ENCODE measurements around the gene RAPGEF4.

The RAPGEF4 gene

DNA sequence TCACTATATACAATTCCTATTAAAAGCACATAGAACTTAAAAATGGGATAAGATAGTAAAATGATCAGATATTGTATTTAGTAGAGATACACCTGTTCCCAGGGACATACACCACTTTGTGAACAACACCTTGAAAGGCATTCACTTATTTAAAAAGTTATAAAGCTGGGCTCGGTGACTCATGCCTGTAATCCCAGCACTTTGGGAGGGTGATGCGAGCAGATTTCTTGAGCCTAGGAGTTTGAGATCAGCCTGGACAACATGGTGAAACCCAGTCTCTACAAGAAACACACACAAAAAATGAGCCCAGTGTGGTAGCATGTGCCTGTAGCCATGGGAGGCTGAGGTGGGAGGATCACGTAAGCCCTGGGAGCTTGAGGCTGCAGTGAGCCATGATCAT, 90.9 kb downstream of the RAPGEF4 start:
- TF ChIP-seq, protein P1, sequence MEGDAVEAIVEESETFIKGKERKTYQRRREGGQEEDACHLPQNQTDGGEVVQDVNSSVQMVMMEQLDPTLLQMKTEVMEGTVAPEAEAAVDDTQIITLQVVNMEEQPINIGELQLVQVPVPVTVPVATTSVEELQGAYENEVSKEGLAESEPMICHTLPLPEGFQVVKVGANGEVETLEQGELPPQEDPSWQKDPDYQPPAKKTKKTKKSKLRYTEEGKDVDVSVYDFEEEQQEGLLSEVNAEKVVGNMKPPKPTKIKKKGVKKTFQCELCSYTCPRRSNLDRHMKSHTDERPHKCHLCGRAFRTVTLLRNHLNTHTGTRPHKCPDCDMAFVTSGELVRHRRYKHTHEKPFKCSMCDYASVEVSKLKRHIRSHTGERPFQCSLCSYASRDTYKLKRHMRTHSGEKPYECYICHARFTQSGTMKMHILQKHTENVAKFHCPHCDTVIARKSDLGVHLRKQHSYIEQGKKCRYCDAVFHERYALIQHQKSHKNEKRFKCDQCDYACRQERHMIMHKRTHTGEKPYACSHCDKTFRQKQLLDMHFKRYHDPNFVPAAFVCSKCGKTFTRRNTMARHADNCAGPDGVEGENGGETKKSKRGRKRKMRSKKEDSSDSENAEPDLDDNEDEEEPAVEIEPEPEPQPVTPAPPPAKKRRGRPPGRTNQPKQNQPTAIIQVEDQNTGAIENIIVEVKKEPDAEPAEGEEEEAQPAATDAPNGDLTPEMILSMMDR (IDR thresholded peaks at IDR 0.05; ENCODE audit: low read depth, low read length) = no peak
- DNase-seq (ENCODE audit: low read depth, low spot score) = no peak
- H3K4me3 ChIP-seq (ENCODE audit: low read depth, low read length) = no peak overlapping the region
- in situ Hi-C loops (cut with HindIII; ENCODE audit: low sequenced_read_pairs) = no loop called here

DNA sequence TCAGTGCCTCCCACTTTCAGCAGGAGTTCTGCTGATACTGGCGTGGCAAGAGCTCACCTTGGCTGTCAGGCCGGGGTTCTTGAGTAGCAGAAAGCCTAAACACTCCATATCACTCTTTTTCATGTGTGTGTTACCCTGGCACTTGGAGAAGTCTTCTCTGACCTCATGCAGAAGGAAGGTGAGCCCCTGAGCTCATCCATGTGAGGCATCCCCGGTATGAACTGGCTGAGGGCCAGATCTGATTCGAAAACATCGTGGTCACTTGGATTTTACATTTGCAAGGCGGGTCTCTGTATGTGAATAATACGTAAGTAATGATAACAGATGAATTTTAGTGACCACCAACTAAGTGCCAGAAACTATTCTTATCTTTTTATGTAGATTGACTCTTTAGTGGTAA, 93.6 kb downstream of the RAPGEF4 start:
- peak; percentile 59 for DNase-seq (ENCODE audit: low read depth, low spot score)
- in situ Hi-C loops (cut with HindIII; ENCODE audit: low sequenced_read_pairs) = no loop called here
- TF ChIP-seq, protein P1 (IDR thresholded peaks at IDR 0.05; ENCODE audit: low read depth, low read length) = no peak
- no peak overlapping the region for H3K4me3 ChIP-seq (ENCODE audit: low read depth, low read length)

DNA sequence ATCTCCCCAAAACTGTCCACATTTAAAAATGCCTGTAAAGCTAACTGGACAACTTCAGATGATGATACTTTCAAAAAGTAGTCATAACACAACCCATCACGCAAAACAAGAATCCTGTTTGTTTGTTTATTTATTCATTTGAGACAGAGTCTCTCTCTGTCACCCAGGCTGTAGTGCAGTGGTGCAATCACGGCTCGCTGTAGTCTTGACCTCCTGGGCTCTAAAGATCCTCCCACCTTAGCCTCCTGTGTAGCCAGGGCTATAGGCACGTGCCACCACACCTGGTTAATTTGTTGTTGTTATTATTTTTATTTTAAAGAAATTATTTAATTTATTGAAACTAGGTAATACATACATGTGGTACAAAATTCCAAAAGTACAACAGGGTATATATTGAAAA, 94.8 kb downstream of the RAPGEF4 start:
- H3K4me3 ChIP-seq (ENCODE audit: low read depth, low read length) = no peak overlapping the region
- DNase-seq (ENCODE audit: low read depth, low spot score) = no peak
- TF ChIP-seq, protein P1 (IDR thresholded peaks at IDR 0.05; ENCODE audit: low read depth, low read length) = no peak
- in situ Hi-C loops (cut with HindIII; ENCODE audit: low sequenced_read_pairs) = no loop called here

DNA sequence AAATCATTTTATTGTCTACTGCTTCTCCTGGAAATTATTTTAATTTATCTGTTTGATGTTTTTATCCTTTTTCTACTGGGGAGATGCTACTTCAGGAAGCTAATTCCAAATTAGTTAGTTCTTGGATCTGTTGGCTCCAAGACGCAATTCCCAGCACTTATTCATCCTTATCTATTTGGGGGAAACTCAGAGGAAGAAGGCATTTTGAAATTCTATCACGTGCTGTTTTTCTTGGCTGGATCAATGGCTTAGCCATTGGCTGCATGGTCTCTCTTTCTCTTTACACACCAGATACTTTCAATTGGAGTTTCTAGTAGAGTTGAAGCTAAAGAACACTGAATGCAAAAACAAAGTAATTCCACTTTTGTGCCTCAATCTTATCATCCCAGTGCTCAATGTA, 98.3 kb downstream of the RAPGEF4 start:
- peak; percentile 11 for DNase-seq (ENCODE audit: low read depth, low spot score)
- TF ChIP-seq, protein P1 (IDR thresholded peaks at IDR 0.05; ENCODE audit: low read depth, low read length) = no peak
- in situ Hi-C loops (cut with HindIII; ENCODE audit: low sequenced_read_pairs) = no loop called here
- no peak overlapping the region for H3K4me3 ChIP-seq (ENCODE audit: low read depth, low read length)

DNA sequence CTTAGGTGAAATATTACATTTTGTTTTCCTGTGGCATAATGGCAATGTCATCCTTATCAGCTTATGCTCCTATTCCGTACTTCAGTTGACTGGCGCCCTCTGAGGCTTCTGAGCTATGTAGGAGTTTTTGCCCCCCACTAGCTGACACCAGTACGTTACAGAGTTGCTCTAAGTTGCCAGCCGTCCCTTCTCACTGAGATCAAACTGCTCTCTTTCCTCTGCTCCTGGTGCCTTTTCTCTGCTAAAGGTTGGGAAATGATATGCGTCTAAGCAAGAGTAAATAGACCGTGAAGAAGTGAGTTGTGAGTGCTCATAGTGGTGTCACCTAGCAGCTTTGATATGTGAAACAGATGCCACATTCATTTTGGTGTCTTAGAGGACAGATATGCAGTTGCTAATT, 99.2 kb downstream of the RAPGEF4 start:
- DNase-seq (ENCODE audit: low read depth, low spot score) = no peak
- in situ Hi-C loops (cut with HindIII; ENCODE audit: low sequenced_read_pairs) = no loop called here
- H3K4me3 ChIP-seq (ENCODE audit: low read depth, low read length) = no peak overlapping the region
- TF ChIP-seq, protein P1 (IDR thresholded peaks at IDR 0.05; ENCODE audit: low read depth, low read length) = no peak

DNA sequence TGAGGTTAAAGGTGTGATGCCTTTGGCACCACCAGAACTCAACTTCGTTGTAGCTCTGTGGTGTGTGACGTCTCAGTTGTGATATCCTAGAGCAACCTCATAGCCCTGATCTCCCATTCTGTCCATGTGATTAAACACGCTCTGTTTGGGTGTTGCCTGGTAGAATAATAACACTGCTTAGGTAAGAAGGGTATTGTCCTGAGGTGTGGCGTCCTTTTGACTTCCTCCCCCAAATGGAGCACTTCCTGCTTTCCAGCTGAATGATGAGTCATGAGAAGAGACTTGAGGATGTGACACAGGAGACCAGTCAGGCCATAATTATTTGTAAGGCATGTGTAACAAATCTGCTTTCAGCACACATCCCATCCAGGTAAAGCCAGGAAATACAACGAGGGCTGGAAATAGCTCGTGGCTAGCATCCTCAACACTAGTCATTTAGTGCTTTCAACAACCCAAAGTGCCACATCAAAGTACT, 100.7 kb downstream of the RAPGEF4 start:
- no peak overlapping the region for H3K4me3 ChIP-seq (ENCODE audit: low read depth, low read length)
- peak; percentile 60 for DNase-seq (ENCODE audit: low read depth, low spot score)
- in situ Hi-C loops (cut with HindIII; ENCODE audit: low sequenced_read_pairs) = no loop called here
- TF ChIP-seq, protein P1 (IDR thresholded peaks at IDR 0.05; ENCODE audit: low read depth, low read length) = no peak

DNA sequence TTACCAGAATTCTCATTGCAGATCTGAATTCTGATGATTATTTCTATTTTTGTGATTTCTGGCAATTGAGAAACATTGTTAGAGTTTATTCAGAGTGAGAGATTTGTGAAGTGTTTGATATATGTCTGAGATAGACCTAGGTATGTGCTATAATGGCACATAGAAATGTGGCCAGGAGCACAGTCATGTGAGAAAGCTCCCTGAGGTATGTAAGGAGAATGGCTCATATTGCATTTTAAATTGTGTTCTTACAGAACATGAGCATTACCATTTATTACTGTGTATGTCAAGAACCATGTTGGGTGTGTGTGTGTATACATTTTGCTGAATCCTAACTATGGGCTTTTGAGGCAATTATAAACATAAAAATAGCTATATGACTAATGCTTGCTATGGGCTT, 101.2 kb downstream of the RAPGEF4 start:
- in situ Hi-C loops (cut with HindIII; ENCODE audit: low sequenced_read_pairs) = no loop called here
- DNase-seq (ENCODE audit: low read depth, low spot score) = no peak
- TF ChIP-seq, protein P1 (IDR thresholded peaks at IDR 0.05; ENCODE audit: low read depth, low read length) = no peak
- no peak overlapping the region for H3K4me3 ChIP-seq (ENCODE audit: low read depth, low read length)
